Brain microvascular endothelial cell (primary cell): ENCODE data around the gene ANAPC7.

ENCODE experiments used
- DNase-seq: peaks from one replicate; pipeline ENCODE4 v3.0.0-alpha.2; 2020
- H3K27ac ChIP-seq: fragments of 250-450 bp; sonication (Bioruptor Pico); 2 replicates; pipeline ENCODE4 v1.5.1; 2020; ENCODE audit warnings: mild to moderate bottlenecking, moderate library complexity
- H3K27me3 ChIP-seq: fragments of 250-450 bp; sonication (Bioruptor Pico); replicated peaks from 2 replicates; pipeline ENCODE4 v1.5.1; 2020; ENCODE audit warnings: mild to moderate bottlenecking
- H3K36me3 ChIP-seq: fragments of 250-450 bp; sonication (Bioruptor Pico); replicated peaks from 2 replicates; pipeline ENCODE4 v1.5.1; 2020; ENCODE audit warnings: mild to moderate bottlenecking
- H3K4me3 ChIP-seq: 2 replicates; pipeline ENCODE4 v1.5.1; 2011; ENCODE audit warnings: low read depth, mild to moderate bottlenecking, control low read depth, low read length, moderate library complexity
- in situ Hi-C: cut with HindIII; loops from 2 replicates; pipeline ENCODE4 v1.10.0; 2017; ENCODE audit warnings: low sequenced_read_pairs, low pct_ligation_motif_present
- TF ChIP-seq, protein P1 (sequence below): IDR thresholded peaks from 2 replicates; pipeline ENCODE4 v1.5.1; 2011; ENCODE audit warnings: low read depth, mild to moderate bottlenecking, moderate library complexity, low read length, control low read depth, inconsistent platforms; ENCODE audit errors: missing control alignments

Gene ANAPC7

DNA sequence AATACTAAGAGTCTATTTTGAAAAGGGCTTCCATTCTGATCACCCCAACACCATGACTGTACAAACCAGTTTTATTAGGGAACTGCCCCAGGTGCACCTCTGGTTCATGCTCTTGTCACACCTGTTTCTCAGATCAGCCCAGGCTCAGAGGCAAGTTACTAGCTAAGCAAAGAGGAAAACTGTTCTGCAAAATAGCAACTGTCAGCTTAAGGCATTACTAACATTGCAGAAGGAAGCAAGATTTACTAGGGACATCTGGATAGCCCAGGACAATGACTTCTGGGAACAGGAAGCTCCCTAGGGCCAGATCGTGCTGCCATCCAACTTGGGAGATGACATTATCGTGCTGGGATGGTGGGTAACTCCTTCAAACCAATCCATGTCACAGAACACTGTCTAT is 30.1 kb downstream of the ANAPC7 start:
- in situ Hi-C loops, result no loop called here
- Histone ChIP-seq H3K27ac (no peak overlapping the region), H3K36me3 (peaks cover 70% of the 10 kb centered on the region), H3K4me3 (no peak overlapping the region), H3K27me3 (no peaks in the 10 kb centered on the region)
- TF ChIP-seq, protein P1, sequence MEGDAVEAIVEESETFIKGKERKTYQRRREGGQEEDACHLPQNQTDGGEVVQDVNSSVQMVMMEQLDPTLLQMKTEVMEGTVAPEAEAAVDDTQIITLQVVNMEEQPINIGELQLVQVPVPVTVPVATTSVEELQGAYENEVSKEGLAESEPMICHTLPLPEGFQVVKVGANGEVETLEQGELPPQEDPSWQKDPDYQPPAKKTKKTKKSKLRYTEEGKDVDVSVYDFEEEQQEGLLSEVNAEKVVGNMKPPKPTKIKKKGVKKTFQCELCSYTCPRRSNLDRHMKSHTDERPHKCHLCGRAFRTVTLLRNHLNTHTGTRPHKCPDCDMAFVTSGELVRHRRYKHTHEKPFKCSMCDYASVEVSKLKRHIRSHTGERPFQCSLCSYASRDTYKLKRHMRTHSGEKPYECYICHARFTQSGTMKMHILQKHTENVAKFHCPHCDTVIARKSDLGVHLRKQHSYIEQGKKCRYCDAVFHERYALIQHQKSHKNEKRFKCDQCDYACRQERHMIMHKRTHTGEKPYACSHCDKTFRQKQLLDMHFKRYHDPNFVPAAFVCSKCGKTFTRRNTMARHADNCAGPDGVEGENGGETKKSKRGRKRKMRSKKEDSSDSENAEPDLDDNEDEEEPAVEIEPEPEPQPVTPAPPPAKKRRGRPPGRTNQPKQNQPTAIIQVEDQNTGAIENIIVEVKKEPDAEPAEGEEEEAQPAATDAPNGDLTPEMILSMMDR, result no peak
- DNase-seq, result no peak

GRCh38 chr12:110373025-110373424 is 30.5 kb downstream of the ANAPC7 start:
- in situ Hi-C loops, result no loop called here
- H3K27ac ChIP-seq, result no peak overlapping the region
- peaks cover 66% of the 10 kb centered on the region for H3K36me3 ChIP-seq

DNA sequence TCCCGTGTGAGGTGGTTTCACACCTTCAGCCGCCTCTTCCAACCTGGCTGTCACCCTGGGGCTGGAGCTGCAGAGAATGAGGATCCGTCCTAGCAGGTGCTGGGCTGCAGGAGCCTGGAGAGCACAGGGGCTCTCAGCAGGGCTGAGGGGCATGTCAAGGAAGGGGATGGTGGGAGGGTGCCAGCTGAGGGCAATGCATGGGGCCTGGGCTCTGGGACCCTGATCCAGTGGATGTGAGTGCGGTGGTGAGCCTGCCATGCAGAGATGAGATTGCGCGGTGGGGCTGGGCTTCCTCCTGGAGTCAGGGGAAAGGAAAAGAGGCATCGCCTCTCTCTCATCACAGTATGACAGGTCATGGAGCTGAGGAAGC is 31.5 kb downstream of the ANAPC7 start:
- H3K36me3 ChIP-seq, result peaks cover 56% of the 10 kb centered on the region
- no peaks in the 10 kb centered on the region for H3K27me3 ChIP-seq
- no peak for DNase-seq
- no peak overlapping the region for H3K27ac ChIP-seq
- TF ChIP-seq, protein P1, result no peak
- in situ Hi-C loops, result no loop called here
- H3K4me3 ChIP-seq, result no peak overlapping the region

More at GRCh38 chr12:110373025-110373424, 30.5 kb downstream of the ANAPC7 start:
- DNase-seq, result no peak
- H3K4me3 ChIP-seq, result no peak overlapping the region
- no peaks in the 10 kb centered on the region for H3K27me3 ChIP-seq
- TF ChIP-seq, protein P1, result no peak

DNA sequence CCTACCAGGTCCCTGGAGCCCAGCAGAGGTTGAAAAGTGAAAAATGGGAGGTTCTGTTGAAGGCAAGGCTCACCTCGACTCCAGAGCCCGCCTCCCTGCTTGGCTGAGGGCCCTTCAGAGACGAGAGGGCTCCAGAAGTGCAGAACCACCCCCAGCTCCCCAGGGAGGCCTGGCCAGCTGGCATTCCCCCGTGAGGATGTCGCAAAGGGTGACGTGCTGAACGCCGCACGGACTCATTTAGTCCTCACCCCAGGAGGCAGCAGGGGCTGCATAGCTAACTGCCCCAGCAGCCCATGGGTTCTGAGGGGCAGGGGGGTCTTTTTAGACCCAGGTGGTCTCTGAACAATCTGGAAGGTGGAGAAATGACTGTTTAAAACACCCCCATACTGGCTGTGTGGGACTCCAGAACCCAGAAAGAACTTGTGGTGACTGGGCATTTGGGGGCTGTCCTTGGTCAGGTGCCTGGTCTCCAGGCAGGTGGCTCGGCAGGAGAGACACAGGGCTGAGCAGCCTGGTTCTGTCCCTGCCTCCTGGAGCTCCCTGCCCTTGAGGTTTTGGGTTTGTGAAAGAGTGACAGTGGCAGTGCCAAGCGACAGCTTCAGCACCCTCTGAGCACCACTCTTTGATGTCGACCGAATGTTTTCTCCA is 32.0 kb downstream of the ANAPC7 start:
- Histone ChIP-seq H3K27me3 (no peaks in the 10 kb centered on the region), H3K27ac (no peak overlapping the region), H3K36me3 (peaks cover 55% of the 10 kb centered on the region), H3K4me3 (no peak overlapping the region)
- in situ Hi-C loops, result no loop called here
- peak; percentile 17 for DNase-seq
- TF ChIP-seq, protein P1, result no peak

- TF ChIP-seq, protein P1, result no peak
- in situ Hi-C loops, result no loop called here
- H3K36me3 ChIP-seq, result peaks cover 50% of the 10 kb centered on the region
- H3K27me3 ChIP-seq, result no peaks in the 10 kb centered on the region
- no peak overlapping the region for H3K4me3 ChIP-seq
- DNase-seq, result no peak
- H3K27ac ChIP-seq, result no peak overlapping the region
Observed at GRCh38 chr12:110370732-110371231, 32.7 kb downstream of the ANAPC7 start.

- TF ChIP-seq, protein P1, result no peak
- H3K27me3 ChIP-seq, result no peaks in the 10 kb centered on the region
- no peak for DNase-seq
- H3K36me3 ChIP-seq, result peaks cover 43% of the 10 kb centered on the region
- H3K27ac ChIP-seq, result no peak overlapping the region
- in situ Hi-C loops, result no loop called here
- H3K4me3 ChIP-seq, result no peak overlapping the region
Observed at GRCh38 chr12:110369992-110370391, 33.5 kb downstream of the ANAPC7 start.
